AG09309 (cell line): ENCODE results near the gene SPOCD1.
A peak's percentile ranks its signal among the peaks of the same experiment; 100 is the strongest.

ENCODE experiments used
- DNase-seq: peaks from one replicate; pipeline ENCODE4 v3.0.0-alpha.2; 2010; ENCODE audit warnings: low read depth
- H3K4me3 ChIP-seq: 2 replicates; pipeline ENCODE4 v1.5.1; 2011; ENCODE audit warnings: mild to moderate bottlenecking, low read depth, low read length, moderate library complexity; ENCODE audit not compliant: control insufficient read depth
- TF ChIP-seq, protein P1 (sequence below): IDR thresholded peaks from 2 replicates; pipeline ENCODE4 v1.5.1; 2011; ENCODE audit warnings: mild to moderate bottlenecking, low read depth, low read length, inconsistent platforms; ENCODE audit not compliant: insufficient read depth, control insufficient read depth; ENCODE audit errors: missing control alignments

SPOCD1 gene

DNA sequence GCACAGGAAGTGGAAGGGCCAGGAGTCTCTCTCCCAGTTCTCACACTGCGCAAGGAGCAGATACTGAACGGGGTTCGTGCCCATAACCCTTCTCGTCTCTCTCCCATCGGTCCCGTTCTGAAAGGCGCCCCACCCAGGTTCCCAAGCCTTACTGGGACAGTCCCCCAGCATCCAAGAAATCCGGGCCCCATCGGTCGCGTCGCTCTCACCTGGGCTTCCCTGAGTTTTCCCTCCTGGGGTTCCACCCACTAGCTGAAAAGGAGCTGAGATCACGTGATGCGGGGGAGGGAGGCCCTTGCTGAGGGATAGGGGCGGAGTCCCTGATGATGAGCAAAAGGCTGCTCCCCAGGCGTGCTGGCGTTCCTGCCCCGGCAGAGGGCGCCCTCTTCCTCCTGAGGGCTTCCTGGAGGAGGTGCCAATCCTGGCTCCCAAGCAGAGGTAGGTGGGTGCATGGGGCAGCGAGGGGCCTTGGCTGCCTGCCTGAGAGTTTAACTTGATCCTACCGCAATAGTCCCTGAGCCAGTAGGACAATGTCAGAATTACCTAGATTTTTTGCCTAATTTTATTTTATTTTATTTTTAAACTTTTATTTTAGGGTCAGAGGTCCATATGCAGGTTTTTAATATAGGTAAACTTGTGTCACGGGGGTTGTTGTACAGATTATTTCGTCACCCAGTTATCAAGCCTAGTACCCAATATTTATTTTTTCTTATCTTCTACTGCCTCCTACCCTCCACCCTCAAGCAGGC lies at the start of gene SPOCD1:
Gene SPOCD1 (minus strand): TSS at position 271 of the 749 bp plus-strand sequence. CDS start 689 bp downstream, outside the sequence.
- no peak within 1 kb of the TSS for H3K4me3 ChIP-seq
- no peak for DNase-seq
- TF ChIP-seq, protein P1, sequence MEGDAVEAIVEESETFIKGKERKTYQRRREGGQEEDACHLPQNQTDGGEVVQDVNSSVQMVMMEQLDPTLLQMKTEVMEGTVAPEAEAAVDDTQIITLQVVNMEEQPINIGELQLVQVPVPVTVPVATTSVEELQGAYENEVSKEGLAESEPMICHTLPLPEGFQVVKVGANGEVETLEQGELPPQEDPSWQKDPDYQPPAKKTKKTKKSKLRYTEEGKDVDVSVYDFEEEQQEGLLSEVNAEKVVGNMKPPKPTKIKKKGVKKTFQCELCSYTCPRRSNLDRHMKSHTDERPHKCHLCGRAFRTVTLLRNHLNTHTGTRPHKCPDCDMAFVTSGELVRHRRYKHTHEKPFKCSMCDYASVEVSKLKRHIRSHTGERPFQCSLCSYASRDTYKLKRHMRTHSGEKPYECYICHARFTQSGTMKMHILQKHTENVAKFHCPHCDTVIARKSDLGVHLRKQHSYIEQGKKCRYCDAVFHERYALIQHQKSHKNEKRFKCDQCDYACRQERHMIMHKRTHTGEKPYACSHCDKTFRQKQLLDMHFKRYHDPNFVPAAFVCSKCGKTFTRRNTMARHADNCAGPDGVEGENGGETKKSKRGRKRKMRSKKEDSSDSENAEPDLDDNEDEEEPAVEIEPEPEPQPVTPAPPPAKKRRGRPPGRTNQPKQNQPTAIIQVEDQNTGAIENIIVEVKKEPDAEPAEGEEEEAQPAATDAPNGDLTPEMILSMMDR = peak; percentile 90

DNA sequence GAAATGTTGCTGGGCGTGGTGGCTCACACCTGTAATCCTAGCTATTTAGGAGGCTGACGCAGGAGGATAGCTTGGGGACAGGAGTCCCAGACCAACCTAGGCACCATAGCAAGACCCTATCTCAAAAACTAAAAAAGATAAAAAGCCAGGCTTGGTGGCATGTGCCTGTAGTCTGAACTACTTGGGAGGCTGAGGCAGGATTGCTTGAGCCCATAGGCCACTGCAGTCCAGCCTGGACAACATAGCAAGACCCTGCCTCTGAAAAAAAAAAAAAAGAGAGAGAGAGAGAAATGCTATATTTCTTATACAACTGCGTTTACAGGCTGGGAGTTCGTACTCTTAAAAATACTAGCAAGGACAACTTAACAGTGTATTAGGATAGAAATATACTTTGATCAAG lies 46.2 kb upstream of the SPOCD1 start:
- DNase-seq = no peak
- TF ChIP-seq, protein P1 = no peak
- no peak overlapping the region for H3K4me3 ChIP-seq

DNA sequence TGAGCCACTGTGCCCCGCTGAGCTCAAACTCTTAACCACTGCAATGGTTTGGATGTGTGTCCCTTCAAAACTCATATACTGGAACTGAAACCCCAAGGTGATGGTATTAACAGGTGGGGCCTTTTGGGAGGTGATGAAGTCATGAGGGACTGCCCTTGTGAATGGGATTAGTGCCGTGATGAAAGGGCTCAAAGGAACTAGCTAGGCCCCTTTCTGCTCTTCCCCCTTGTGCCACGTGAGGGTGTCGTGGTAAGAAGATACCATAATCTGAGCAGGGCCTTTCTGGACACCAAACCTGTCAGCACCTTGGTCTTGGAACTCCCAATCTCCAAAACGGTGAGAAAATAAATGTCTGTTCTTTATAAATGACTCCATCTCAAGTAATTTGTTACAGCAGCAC lies 45.5 kb upstream of the SPOCD1 start:
- TF ChIP-seq, protein P1 = no peak
- H3K4me3 ChIP-seq = no peak overlapping the region
- no peak for DNase-seq

DNA sequence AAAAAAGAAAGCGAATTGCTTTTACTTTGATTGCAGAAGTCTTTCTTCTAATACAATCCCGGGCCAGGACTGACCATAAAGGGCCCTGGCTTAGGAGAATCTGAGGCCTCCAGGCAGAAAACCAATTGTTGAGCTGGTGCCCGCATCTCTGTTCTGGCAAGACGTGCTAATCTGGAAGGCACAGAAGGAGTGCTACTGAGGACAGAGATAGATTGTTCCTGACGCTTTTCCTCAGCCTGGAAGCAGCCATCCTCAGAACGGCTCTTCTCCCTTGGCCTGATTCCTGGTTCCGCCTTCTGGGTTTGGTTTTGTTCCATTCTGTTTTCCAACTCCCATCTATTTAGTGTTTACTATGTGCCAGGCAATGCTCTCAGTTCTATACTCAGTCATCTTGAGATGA lies 44.8 kb upstream of the SPOCD1 start:
- no peak for DNase-seq
- TF ChIP-seq, protein P1 = no peak
- no peak overlapping the region for H3K4me3 ChIP-seq

DNA sequence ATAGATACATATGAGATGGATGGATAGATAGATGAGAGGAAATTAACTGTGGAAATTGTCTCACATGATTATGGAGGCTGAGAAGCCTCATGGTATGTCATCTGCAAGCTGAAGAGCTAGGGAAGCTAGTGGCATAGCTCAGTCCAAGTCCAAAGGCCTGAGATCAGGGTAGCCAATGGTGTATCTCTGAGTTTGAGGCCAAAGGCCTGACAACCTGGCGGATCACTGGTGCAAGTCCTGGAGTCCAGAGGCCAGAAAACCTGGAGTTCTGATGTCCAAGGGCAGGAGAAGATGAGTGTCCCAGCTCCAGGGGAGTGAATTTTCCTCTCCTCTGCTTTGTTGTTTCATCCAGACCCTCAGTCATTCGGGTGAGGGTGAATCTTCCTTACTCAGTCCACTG lies 43.9 kb upstream of the SPOCD1 start:
- no peak for DNase-seq
- H3K4me3 ChIP-seq = no peak overlapping the region
- TF ChIP-seq, protein P1 = no peak

DNA sequence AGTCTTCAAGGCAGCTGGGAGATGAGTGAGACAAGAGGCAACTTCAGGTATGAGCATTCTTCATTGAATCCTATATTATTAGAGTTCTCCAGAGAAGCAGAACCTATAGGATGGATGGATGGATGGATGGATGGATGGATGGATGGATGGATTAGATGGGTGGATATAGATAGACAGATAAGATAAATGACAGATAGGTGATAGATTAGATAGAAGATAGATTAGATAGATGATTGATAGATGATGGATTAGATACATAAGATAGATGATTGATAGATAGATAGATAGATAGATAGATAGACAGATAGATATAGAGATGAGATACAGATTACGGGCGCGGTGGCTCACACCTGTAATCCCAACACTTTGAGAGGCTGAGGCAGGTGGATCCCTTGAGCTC lies 43.2 kb upstream of the SPOCD1 start:
- TF ChIP-seq, protein P1 = no peak
- no peak overlapping the region for H3K4me3 ChIP-seq
- DNase-seq = no peak
